HFF-Myc (cell line): ENCODE data around the gene PCGF5.

Source experiments
- DNase-seq: peaks from one replicate; pipeline ENCODE4 v3.0.0-alpha.2; 2011; ENCODE audit warnings: low read depth; ENCODE audit errors: extremely low read depth
- H3K4me3 ChIP-seq: replicated peaks from 2 replicates; pipeline ENCODE4 v1.5.1; 2011; ENCODE audit warnings: low read depth, mild to moderate bottlenecking, control low read depth, low read length
- CTCF ChIP-seq: IDR thresholded peaks from 2 replicates; pipeline ENCODE4 v1.5.1; 2012; ENCODE audit warnings: mild to moderate bottlenecking, low read depth, low read length, control low read depth; ENCODE audit errors: missing control alignments

PCGF5 gene

GRCh38 chr10:91220954-91221675, 652 bp downstream of the PCGF5 start:
- no peak for TF ChIP-seq CTCF
- peak overlapping the region; percentile 66 for H3K4me3 ChIP-seq
- no peak for DNase-seq

- H3K4me3 ChIP-seq: no peak overlapping the region
- no peak for DNase-seq
- no peak for TF ChIP-seq CTCF
Measured at GRCh38 chr10:91226093-91226492, 5.6 kb downstream of the PCGF5 start.

GRCh38 chr10:91227576-91227975, 7.1 kb downstream of the PCGF5 start:
- no peak for DNase-seq
- H3K4me3 ChIP-seq: no peak overlapping the region
- TF ChIP-seq CTCF: no peak

GRCh38 chr10:91229683-91230082, 9.2 kb downstream of the PCGF5 start:
- no peak for TF ChIP-seq CTCF
- no peak overlapping the region for H3K4me3 ChIP-seq
- no peak for DNase-seq

GRCh38 chr10:91238191-91238590, 17.7 kb downstream of the PCGF5 start:
- H3K4me3 ChIP-seq: no peak overlapping the region
- TF ChIP-seq CTCF: no peak
- DNase-seq: no peak

GRCh38 chr10:91239789-91240188, 19.3 kb downstream of the PCGF5 start:
- no peak overlapping the region for H3K4me3 ChIP-seq
- no peak for TF ChIP-seq CTCF
- no peak for DNase-seq

- DNase-seq: no peak
- no peak for TF ChIP-seq CTCF
- H3K4me3 ChIP-seq: no peak overlapping the region
Measured at GRCh38 chr10:91242940-91243339, 22.5 kb downstream of the PCGF5 start.
